HFFc6 (cell line): ENCODE results near the gene SLN. TPM values are rescaled to one million over a fixed set of nuclear protein-coding genes. Genes with fewer than 3 reads are reported as not detected.

Experiments used
- DNase-seq: peaks from one replicate; pipeline ENCODE4 v3.0.0-alpha.2; 2018
- H3K27ac Mint-ChIP-seq: 2 replicates; pipeline ENCODE4 v1.8.0; 2020; ENCODE audit warnings: mild to moderate bottlenecking, mixed read lengths
- H3K27me3 Mint-ChIP-seq: 2 replicates; pipeline ENCODE4 v1.8.0; 2021; ENCODE audit warnings: mild to moderate bottlenecking, moderate library complexity, mixed read lengths; ENCODE audit not compliant: insufficient read depth
- H3K36me3 Mint-ChIP-seq: 2 replicates; pipeline ENCODE4 v1.8.0; 2021; ENCODE audit warnings: low read depth, mixed read lengths
- H3K4me1 Mint-ChIP-seq: 2 replicates; pipeline ENCODE4 v1.8.0; 2020; ENCODE audit warnings: low read depth, mixed read lengths
- H3K4me3 Mint-ChIP-seq: 2 replicates; pipeline ENCODE4 v1.8.0; 2020; ENCODE audit warnings: mild to moderate bottlenecking, moderate library complexity, mixed read lengths
- H3K9me3 Mint-ChIP-seq: 2 replicates; pipeline ENCODE4 v1.8.0; 2020; ENCODE audit warnings: mild to moderate bottlenecking, mixed read lengths
- total RNA-seq, 6 experiments: library from RNA; stranded (reverse); fragmentation: NEBNext Ultra II Directional; extraction: Animal tissue kit (Norgen Biotek cat#: 25700); gene quantifications; 2 replicates in 1 of 6; 3 replicates in 5 of 6; pipeline ENCODE4 v1.2.3, GENCODE V29; 2021
- TF ChIP-seq, protein P1 (sequence below): fragments of 200-600 bp; sonication (generic); IDR thresholded peaks from 2 replicates; pipeline ENCODE4 v1.5.0; 2021; ENCODE audit warnings: antibody characterized with exemption, mild to moderate bottlenecking

Gene SLN
- total RNA-seq, 6 experiments from 2014 or later = not detected

DNA sequence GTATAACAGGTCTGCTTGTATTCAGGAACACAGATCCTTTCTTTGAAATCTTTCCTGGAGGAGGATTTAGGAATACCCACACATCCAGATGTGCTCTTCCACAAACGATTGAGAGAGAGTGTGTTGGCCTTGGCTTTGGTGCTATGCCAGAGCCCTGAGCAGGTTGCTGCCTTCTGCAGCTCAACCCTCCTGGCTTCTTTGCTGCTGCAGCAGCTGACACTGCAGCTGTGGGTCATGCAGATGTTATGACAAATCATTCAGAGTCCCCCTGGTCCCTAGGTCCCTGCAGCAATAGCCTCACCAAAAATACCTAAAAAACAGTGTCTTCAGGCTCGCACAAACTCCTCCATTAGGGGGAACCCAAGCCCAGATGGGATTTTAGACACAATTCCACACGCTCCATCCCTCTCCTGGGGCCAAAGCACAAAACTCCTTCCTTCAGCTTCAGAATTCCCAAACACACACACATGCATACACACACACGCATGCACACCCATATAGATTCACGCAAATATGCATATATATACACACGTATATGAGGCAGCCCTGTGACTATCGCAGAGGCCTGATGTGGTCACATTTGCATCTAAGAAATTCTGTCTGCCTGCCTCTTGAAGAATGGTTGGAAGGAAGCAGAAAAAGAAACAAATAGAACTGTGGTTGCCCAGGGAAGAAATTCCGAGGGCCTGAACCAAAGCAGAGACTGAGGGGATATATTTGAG lies 35.4 kb downstream of the SLN start:
- no peaks in the 10 kb centered on the region for H3K9me3 Mint-ChIP-seq
- no peak for DNase-seq

DNA sequence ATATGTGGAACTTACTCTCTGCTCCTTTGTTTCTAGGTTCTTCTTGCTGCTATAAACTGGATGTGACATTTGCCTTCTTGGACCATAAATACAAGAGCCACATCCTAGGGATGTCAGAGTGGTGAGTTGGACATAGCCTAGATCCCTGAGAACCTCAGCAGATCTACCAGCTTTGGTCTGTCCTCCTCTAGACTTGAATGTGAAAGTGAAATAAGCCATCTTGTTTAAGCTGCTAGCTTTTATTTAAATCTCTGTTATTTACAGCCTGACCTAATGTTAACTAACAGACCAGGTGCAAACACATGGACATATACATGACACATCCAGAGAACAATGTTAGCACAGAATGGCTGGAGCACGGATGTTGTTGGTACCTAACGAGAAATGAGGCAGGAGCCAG lies 36.0 kb downstream of the SLN start:
- H3K27me3 Mint-ChIP-seq = peaks cover 25% of the 10 kb centered on the region
- no peaks in the 10 kb centered on the region for H3K9me3 Mint-ChIP-seq
- no peak for DNase-seq
- TF ChIP-seq, protein P1, sequence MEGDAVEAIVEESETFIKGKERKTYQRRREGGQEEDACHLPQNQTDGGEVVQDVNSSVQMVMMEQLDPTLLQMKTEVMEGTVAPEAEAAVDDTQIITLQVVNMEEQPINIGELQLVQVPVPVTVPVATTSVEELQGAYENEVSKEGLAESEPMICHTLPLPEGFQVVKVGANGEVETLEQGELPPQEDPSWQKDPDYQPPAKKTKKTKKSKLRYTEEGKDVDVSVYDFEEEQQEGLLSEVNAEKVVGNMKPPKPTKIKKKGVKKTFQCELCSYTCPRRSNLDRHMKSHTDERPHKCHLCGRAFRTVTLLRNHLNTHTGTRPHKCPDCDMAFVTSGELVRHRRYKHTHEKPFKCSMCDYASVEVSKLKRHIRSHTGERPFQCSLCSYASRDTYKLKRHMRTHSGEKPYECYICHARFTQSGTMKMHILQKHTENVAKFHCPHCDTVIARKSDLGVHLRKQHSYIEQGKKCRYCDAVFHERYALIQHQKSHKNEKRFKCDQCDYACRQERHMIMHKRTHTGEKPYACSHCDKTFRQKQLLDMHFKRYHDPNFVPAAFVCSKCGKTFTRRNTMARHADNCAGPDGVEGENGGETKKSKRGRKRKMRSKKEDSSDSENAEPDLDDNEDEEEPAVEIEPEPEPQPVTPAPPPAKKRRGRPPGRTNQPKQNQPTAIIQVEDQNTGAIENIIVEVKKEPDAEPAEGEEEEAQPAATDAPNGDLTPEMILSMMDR = no peak
- H3K4me3 Mint-ChIP-seq = no peak overlapping the region
- H3K4me1 Mint-ChIP-seq = no peaks in the 10 kb centered on the region
- H3K27ac Mint-ChIP-seq = no peak overlapping the region
- H3K36me3 Mint-ChIP-seq = no peaks in the 10 kb centered on the region

More for the DNA sequence above, 35.4 kb downstream of the SLN start:
- Mint-ChIP-seq H3K27me3 (peaks cover 21% of the 10 kb centered on the region), H3K27ac (no peak overlapping the region), H3K4me3 (no peak overlapping the region), H3K36me3 (no peaks in the 10 kb centered on the region), H3K4me1 (no peaks in the 10 kb centered on the region)
- TF ChIP-seq, protein P1 = no peak

DNA sequence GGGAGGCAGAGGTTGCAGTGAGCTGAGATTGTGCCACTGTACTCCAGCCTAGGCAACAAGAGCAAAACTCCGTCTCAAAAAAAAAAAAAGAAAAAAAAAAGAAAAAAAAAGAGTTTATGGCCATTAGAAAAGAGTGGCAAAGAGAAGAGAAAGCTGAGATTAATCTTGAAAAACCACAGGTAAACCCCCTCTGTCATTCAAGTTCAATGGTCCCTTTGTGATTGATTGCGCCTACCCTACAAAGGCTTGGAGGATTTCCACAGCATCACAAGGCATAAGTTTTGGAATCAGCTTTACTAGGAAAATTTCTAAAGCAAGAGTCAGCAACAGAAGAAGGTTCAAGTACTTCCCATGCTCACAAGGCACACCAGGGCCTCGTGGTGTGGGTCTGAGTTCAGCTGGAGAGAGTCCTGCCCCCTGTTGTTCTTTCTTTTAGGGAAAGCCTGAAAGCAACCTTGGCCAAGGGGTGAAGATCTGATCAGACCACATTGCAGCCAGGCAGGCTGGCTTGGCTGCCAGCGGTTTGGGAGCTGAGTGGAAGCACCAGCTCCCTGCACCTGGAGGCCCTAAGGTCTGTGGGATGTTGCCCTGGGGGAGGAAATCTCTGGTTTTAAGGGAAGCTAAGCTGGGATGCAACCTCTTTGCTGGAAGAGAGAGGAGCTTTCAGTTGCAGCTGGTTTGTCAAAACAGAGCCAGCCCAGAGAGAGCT lies 41.8 kb downstream of the SLN start:
- no peak for DNase-seq
- H3K27me3 Mint-ChIP-seq = peaks cover 32% of the 10 kb centered on the region
- TF ChIP-seq, protein P1 = no peak
- H3K4me3 Mint-ChIP-seq = no peak overlapping the region
- H3K36me3 Mint-ChIP-seq = no peaks in the 10 kb centered on the region
- H3K27ac Mint-ChIP-seq = no peak overlapping the region
- no peaks in the 10 kb centered on the region for H3K9me3 Mint-ChIP-seq
- no peaks in the 10 kb centered on the region for H3K4me1 Mint-ChIP-seq

DNA sequence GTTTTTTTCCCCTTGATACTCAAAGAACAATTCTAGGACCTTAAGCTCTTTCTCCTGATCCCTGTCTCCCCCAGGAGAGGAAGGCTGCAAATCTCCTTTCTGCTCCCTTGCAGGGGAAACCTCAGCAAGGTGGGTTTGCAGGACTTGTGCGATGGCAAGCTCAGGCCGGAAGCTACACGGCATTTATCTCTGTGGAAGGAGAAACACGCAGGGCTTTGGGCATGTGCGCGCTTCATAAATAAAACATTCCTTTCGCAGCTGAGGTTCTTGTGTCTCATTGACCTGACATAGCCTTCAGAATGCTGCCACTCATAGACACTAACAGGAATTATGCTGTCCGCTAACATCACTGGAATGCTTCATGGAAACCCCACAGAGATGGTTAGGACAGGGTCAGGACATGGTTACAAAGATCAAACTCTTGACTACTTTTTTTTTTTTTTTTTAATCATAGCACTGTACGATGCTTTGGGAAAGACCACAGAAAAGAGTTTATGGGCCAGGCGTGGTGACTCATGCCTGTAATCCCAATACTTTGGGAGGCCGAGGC lies 42.6 kb downstream of the SLN start:
- Mint-ChIP-seq H3K27ac (no peak overlapping the region), H3K4me1 (no peaks in the 10 kb centered on the region), H3K36me3 (no peaks in the 10 kb centered on the region), H3K9me3 (no peaks in the 10 kb centered on the region), H3K27me3 (peaks cover 29% of the 10 kb centered on the region), H3K4me3 (no peak overlapping the region)
- no peak for DNase-seq
- TF ChIP-seq, protein P1 = no peak

DNA sequence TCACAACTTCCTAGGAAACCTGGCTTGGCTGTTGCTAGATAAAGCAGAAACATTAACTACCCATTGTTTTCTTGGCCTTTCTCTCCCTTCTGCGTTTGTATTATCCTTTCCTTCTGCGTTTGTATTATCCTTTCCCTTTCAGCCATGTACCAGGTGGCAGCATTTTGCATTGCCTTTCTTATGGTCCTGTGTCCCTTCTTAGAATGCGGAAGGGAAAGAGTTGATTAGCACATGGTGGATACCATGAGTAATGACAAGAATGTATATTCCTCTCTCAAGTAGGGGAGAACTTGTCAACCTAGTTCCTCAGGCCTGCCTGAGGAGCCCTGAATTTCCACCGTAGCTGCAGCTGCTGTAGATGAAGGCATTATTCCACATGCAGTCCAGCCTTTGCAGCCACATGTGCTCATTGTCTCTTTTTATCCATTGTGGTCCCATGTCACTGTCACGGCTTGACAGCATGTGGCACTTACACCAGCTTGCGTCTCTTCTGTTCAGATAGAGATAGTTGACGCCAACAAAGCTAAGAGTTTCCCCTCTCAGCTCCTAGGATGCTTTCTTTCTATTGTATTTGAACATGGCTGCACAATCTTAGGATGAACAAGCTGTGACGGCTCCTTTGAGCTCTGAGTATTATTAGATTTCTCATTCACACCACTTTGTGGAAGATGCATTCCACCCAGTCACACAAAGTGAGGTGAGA lies 44.8 kb downstream of the SLN start:
- Mint-ChIP-seq H3K36me3 (no peaks in the 10 kb centered on the region), H3K4me3 (no peak overlapping the region), H3K27me3 (peaks cover 31% of the 10 kb centered on the region), H3K27ac (no peak overlapping the region), H3K9me3 (no peaks in the 10 kb centered on the region), H3K4me1 (no peaks in the 10 kb centered on the region)
- TF ChIP-seq, protein P1 = no peak
- DNase-seq = no peak
